ENCODE results near the gene MLPH.

The MLPH gene

GRCh38 chr2:237572021-237572741 is 85.1 kb downstream of the MLPH start:
- peak; percentile 87 for DNase-seq

- no peak for DNase-seq
Observed at GRCh38 chr2:237572742-237573101, 85.7 kb downstream of the MLPH start.

- DNase-seq: no peak
Observed at GRCh38 chr2:237573721-237574415, 86.8 kb downstream of the MLPH start.

GRCh38 chr2:237574467-237574866 is 87.4 kb downstream of the MLPH start:
- no peak for DNase-seq

- DNase-seq: no peak
Observed at GRCh38 chr2:237574894-237575868, 88.1 kb downstream of the MLPH start.

GRCh38 chr2:237575869-237576862 is 89.1 kb downstream of the MLPH start:
- DNase-seq: no peak

- DNase-seq: no peak
Observed at GRCh38 chr2:237576974-237577373, 89.9 kb downstream of the MLPH start.

GRCh38 chr2:237577458-237577857 is 90.4 kb downstream of the MLPH start:
- DNase-seq: no peak

GRCh38 chr2:237577956-237578870 is 91.2 kb downstream of the MLPH start:
- no peak for DNase-seq

GRCh38 chr2:237581326-237581725 is 94.3 kb downstream of the MLPH start:
- DNase-seq: no peak

GRCh38 chr2:237581751-237582746 is 95.0 kb downstream of the MLPH start:
- DNase-seq: peak; percentile 56

GRCh38 chr2:237583385-237584295 is 96.6 kb downstream of the MLPH start:
- no peak for DNase-seq

- no peak for DNase-seq
Observed at GRCh38 chr2:237585590-237586221, 98.7 kb downstream of the MLPH start.

- DNase-seq: no peak
Observed at GRCh38 chr2:237588044-237588696, 101.1 kb downstream of the MLPH start.

GRCh38 chr2:237590272-237591140 is 103.5 kb downstream of the MLPH start, which contains the start of gene RAB17:
Gene RAB17 (minus strand): TSS chr2:237590734. CDS start chr2:237586154, 4,580 bp downstream.
- DNase-seq: peak; percentile 27
